SU-DHL-6 (cell line): ENCODE data around the gene EML2.

ENCODE experiments used
- H2AFZ ChIP-seq: fragments of 200-600 bp; sonication (generic); 2 replicates; pipeline ENCODE4 v1.6.1; 2014; ENCODE audit warnings: low read depth, mild to moderate bottlenecking, moderate library complexity, mixed read lengths, antibody characterized with exemption, low read length; ENCODE audit not compliant: severe bottlenecking
- H3F3A ChIP-seq: fragments of 200-600 bp; shearing (Covaris generic); 2 replicates; pipeline ENCODE4 v1.6.0; 2016; ENCODE audit warnings: antibody characterized with exemption, mild to moderate bottlenecking; ENCODE audit not compliant: insufficient read depth
- H3K27ac ChIP-seq: fragments of 200-600 bp; sonication (generic); 2 replicates; pipeline ENCODE4 v1.5.1; 2016; ENCODE audit warnings: low read depth, mild to moderate bottlenecking, low read length, moderate library complexity, mixed read lengths
- H3K27me3 ChIP-seq: fragments of 200-600 bp; sonication (generic), shearing (Covaris generic); 2 replicates; pipeline ENCODE4 v1.6.0; 2014; ENCODE audit warnings: mild to moderate bottlenecking, low read length
- H3K36me3 ChIP-seq: fragments of 200-600 bp; sonication (generic); 2 replicates; pipeline ENCODE4 v1.6.1; 2014; ENCODE audit warnings: mild to moderate bottlenecking, low read length, mixed read lengths
- H3K4me2 ChIP-seq: fragments of 300-600, 200-600 bp; shearing (Covaris generic), sonication (generic); 2 replicates; pipeline ENCODE4 v1.6.0; 2014; ENCODE audit warnings: low read length, low read depth, mild to moderate bottlenecking; ENCODE audit not compliant: poor library complexity, severe bottlenecking
- H3K4me3 ChIP-seq: fragments of 200-600 bp; sonication (generic); 2 replicates; pipeline ENCODE4 v1.5.1; 2014; ENCODE audit warnings: antibody characterized with exemption, low read length, mild to moderate bottlenecking, mixed read lengths; ENCODE audit not compliant: insufficient read depth, poor library complexity, severe bottlenecking
- H3K79me2 ChIP-seq: fragments of 200-600 bp; sonication (generic); 2 replicates; pipeline ENCODE4 v1.6.1; 2014; ENCODE audit warnings: mild to moderate bottlenecking, low read length, moderate library complexity; ENCODE audit not compliant: insufficient read depth
- H3K9ac ChIP-seq: fragments of 200-600 bp; sonication (generic); 2 replicates; pipeline ENCODE4 v1.7.0; 2014; ENCODE audit warnings: mild to moderate bottlenecking, low read length
- H3K9me2 ChIP-seq: fragments of 200-600 bp; sonication (generic); replicated peaks from 2 replicates; pipeline ENCODE4 v1.6.1; 2014; ENCODE audit warnings: low read length; ENCODE audit not compliant: insufficient read depth
- H3K9me3 ChIP-seq: fragments of 200-600 bp; sonication (generic); 2 replicates; pipeline ENCODE4 v1.6.1; 2014; ENCODE audit warnings: low read length, mixed read lengths; ENCODE audit not compliant: insufficient read depth
- H4K20me1 ChIP-seq: fragments of 200-600 bp; sonication (generic); 2 replicates; pipeline ENCODE4 v1.6.1; 2014; ENCODE audit warnings: low read depth, mild to moderate bottlenecking, antibody characterized with exemption, low read length, moderate library complexity, mixed read lengths
- CTCF ChIP-seq: fragments of 200-600 bp; sonication (generic); IDR thresholded peaks from one replicate; pipeline ENCODE4 v1.5.1; 2017; ENCODE audit warnings: antibody characterized with exemption, mild to moderate bottlenecking, low read length, moderate library complexity; ENCODE audit not compliant: insufficient read depth, poor library complexity, severe bottlenecking
- EZH2phosphoT487 ChIP-seq: fragments of 200-600 bp; sonication (generic), shearing (Covaris generic); conservative IDR thresholded peaks from 2 replicates; pipeline ENCODE4 v1.6.1; 2018; ENCODE audit warnings: mild to moderate bottlenecking, antibody characterized with exemption, low read length, moderate library complexity, mixed read lengths

EML2 gene

GRCh38 chr19:45578861-45579260 lies 60.3 kb downstream of the EML2 start:
- TF ChIP-seq CTCF, result no peak
- no peak for TF ChIP-seq EZH2phosphoT487
- peaks cover 43% of the 10 kb centered on the region for H3K79me2 ChIP-seq

GRCh38 chr19:45577111-45577905 lies 61.9 kb downstream of the EML2 start:
- H3K4me2 ChIP-seq, result no peak overlapping the region
- H3K27me3 ChIP-seq, result no peaks in the 10 kb centered on the region
- no peak for TF ChIP-seq CTCF
- no peak for TF ChIP-seq EZH2phosphoT487
- H3K9me3 ChIP-seq, result no peaks in the 10 kb centered on the region
- H3K36me3 ChIP-seq, result no peaks in the 10 kb centered on the region
- no peak overlapping the region for H3K4me3 ChIP-seq
- H2AFZ ChIP-seq, result no peak overlapping the region
- H4K20me1 ChIP-seq, result no peaks in the 10 kb centered on the region
- H3K79me2 ChIP-seq, result peaks cover 31% of the 10 kb centered on the region
- H3K9ac ChIP-seq, result no peak overlapping the region
- no peaks in the 10 kb centered on the region for H3K9me2 ChIP-seq
- H3K27ac ChIP-seq, result no peak overlapping the region
- H3F3A ChIP-seq, result no peaks in the 10 kb centered on the region

More at GRCh38 chr19:45578861-45579260, 60.3 kb downstream of the EML2 start:
- no peaks in the 10 kb centered on the region for H3F3A ChIP-seq
- no peaks in the 10 kb centered on the region for H3K9me2 ChIP-seq
- no peaks in the 10 kb centered on the region for H4K20me1 ChIP-seq
- H3K27me3 ChIP-seq, result no peaks in the 10 kb centered on the region
- H3K36me3 ChIP-seq, result no peaks in the 10 kb centered on the region
- no peaks in the 10 kb centered on the region for H3K9me3 ChIP-seq
- H3K4me2 ChIP-seq, result no peak overlapping the region
- no peak overlapping the region for H3K4me3 ChIP-seq
- H2AFZ ChIP-seq, result no peak overlapping the region
- H3K27ac ChIP-seq, result no peak overlapping the region
- H3K9ac ChIP-seq, result no peak overlapping the region

GRCh38 chr19:45576682-45577081 lies 62.5 kb downstream of the EML2 start:
- H2AFZ ChIP-seq, result no peak overlapping the region
- no peaks in the 10 kb centered on the region for H3K9me2 ChIP-seq
- H3K36me3 ChIP-seq, result no peaks in the 10 kb centered on the region
- no peak overlapping the region for H3K9ac ChIP-seq
- H3K79me2 ChIP-seq, result peaks cover 33% of the 10 kb centered on the region
- no peak for TF ChIP-seq CTCF
- no peak for TF ChIP-seq EZH2phosphoT487
- no peaks in the 10 kb centered on the region for H3K27me3 ChIP-seq
- H3K4me2 ChIP-seq, result no peak overlapping the region
- H3K9me3 ChIP-seq, result no peaks in the 10 kb centered on the region
- peaks cover 2% of the 10 kb centered on the region; the same call in 1 of the 2 replicates for H3F3A ChIP-seq
- no peak overlapping the region for H3K4me3 ChIP-seq
- H3K27ac ChIP-seq, result no peak overlapping the region
- no peaks in the 10 kb centered on the region for H4K20me1 ChIP-seq
